MG63 (cell line): ENCODE data around the gene TTC21B. TPM values are rescaled to one million over a fixed set of nuclear protein-coding genes. Genes with fewer than 3 reads are reported as not detected.

ENCODE experiments used
- DNase-seq: peaks from one replicate; pipeline ENCODE4 v3.0.0-alpha.2; 2020
- H3K27me3 ChIP-seq: fragments of 250-450 bp; sonication (Bioruptor Pico); 2 replicates; pipeline ENCODE4 v1.5.1; 2020; ENCODE audit warnings: mild to moderate bottlenecking, moderate library complexity
- H3K36me3 ChIP-seq: fragments of 250-450 bp; sonication (Bioruptor Pico); 2 replicates; pipeline ENCODE4 v1.5.1; 2020; ENCODE audit warnings: mild to moderate bottlenecking, moderate library complexity
- H3K4me3 ChIP-seq: fragments of 250-450 bp; sonication (Bioruptor Pico); 2 replicates; pipeline ENCODE4 v1.5.1; 2020; ENCODE audit warnings: mild to moderate bottlenecking, moderate library complexity
- H3K9me3 ChIP-seq: fragments of 250-450 bp; sonication (Bioruptor Pico); 2 replicates; pipeline ENCODE4 v1.5.1; 2020; ENCODE audit warnings: mild to moderate bottlenecking, moderate library complexity
- total RNA-seq: library from RNA; depleted of rRNA; stranded (reverse); fragments of >200 nt; shearing (Covaris generic); gene quantifications from 2 replicates; pipeline ENCODE4 v1.2.3, GENCODE V29; 2014; ENCODE audit warnings: low replicate concordance; rRNA removed

Gene TTC21B
- total RNA-seq, 1 experiment from 2014 or later: 5.0 TPM

DNA sequence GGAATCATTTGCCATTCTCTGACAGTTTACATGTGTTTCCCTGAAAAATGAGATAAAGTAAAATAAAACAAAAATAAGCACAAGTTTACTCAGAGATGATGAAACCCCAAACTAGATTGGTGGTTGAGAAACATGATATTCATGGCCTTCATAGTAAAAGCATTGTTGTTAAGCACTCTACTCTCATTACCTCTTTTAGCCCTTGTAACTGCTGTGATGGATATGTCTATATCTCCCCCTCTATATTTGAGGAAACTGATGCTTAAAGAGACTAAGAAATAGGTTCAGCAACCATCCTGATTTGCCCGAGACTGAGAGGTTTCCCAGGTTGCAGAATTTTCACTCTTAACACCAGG, 125.7 kb downstream of the TTC21B start:
- DNase-seq: no peak
- Histone ChIP-seq H3K4me3 (no peak overlapping the region), H3K36me3 (no peaks in the 10 kb centered on the region), H3K27me3 (no peaks in the 10 kb centered on the region), H3K9me3 (no peaks in the 10 kb centered on the region)

DNA sequence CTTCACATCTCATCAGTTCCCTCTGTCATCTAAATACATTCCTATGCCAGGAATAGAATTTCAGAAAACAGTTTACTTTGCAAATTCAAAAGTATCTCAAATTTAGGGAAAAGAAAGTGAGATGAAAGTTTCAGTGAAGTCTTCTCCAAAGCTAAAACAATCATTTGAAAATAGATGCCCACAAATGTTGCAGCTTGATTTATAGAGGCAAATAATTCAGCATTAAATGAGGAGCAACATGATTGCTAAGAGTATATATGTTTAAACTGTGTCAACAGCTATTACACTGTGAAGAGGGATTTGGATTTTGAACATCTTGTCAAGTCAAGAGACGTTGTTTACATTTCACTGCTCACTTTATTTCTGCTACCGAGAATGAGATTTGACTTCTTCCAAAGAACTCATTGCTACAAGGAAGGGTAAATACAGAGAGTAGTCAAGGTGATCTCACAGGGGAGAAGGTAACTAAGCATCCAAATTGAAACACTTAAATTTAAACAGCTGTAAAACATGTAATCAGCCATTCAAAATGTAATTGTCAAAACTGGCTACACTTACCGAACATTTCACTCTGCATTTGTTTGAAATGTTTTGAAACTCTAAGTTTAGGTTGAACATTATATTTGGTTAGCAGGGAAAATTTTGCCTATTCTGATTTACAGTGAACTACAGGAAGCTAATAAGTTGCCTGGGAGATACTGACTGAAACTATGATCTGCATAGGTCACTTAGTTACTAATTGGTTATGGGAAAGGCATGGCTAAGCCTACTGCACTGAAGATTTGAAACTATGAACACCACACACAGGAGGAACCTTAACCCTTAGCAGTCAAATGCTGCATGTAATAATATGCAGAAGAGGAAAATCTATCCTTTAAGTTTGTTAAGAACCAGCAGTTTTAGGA, 126.3 kb downstream of the TTC21B start:
- H3K27me3 ChIP-seq: no peaks in the 10 kb centered on the region
- H3K36me3 ChIP-seq: no peaks in the 10 kb centered on the region
- DNase-seq: no peak
- H3K4me3 ChIP-seq: no peak overlapping the region
- H3K9me3 ChIP-seq: no peaks in the 10 kb centered on the region

GRCh38 chr2:165825041-165825440, 128.5 kb downstream of the TTC21B start:
- H3K9me3 ChIP-seq: no peaks in the 10 kb centered on the region
- no peaks in the 10 kb centered on the region for H3K27me3 ChIP-seq
- no peaks in the 10 kb centered on the region for H3K36me3 ChIP-seq
- H3K4me3 ChIP-seq: no peak overlapping the region
- no peak for DNase-seq

Other genes starting within 250 kb of the TTC21B start
- gene GALNT3, start 159.5 kb downstream of the TTC21B start, total RNA-seq: 1.3 and 7.7 TPM in 2 replicates
- not detected in 2 replicates for gene SCN1A, start 174.2 kb upstream of the TTC21B start, total RNA-seq